ENCODE results near the gene MSTO1.
A peak's percentile ranks its signal among the peaks of the same experiment; 100 is the strongest.
"Not testable (repeated sequence)": the region's sequence is repeated elsewhere in the genome, so short reads cannot be mapped to it uniquely, and the experiment has no call there.

The MSTO1 gene

DNA sequence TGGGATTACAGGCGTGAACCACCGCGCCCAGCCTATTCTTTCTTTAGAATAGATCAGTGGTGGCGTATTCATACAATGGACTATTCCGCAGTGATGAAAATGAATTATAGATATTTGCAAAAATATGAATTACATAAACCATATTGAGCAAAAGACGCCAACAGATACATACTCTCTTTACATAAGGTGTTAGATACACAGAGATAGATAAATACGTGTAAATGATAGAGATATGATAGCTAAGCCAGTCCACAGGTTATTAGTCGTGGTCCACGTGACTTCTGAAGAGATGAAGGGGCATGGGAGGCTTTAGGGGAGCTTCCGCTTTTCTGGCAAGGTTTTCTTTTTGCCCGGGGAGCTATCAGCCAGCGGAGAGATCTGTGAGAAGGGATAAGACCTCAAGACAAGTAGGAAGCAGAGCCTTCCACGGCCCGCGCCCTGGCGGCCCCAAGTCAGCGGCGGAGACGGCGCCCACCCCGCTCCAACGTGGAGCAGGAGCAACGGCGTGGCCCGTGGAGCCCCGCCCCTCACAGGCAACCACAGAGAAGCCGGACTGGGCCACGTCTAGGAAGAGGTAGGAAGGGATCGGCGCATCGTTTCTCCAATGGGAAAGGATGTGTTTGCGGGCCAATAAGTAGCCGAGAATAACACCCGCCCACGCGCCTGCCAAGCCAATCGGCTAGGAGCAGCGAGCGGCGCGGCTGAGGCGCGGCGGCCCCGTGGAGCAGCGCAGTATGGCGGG, at the start of gene MSTO1:
MSTO1 (plus strand) TSS at position 704 of the 742 bp plus-strand sequence; CDS start at position 735, 31 bp downstream.
- DNase-seq (ENCODE audit: low spot score): peak; percentile 88

DNA sequence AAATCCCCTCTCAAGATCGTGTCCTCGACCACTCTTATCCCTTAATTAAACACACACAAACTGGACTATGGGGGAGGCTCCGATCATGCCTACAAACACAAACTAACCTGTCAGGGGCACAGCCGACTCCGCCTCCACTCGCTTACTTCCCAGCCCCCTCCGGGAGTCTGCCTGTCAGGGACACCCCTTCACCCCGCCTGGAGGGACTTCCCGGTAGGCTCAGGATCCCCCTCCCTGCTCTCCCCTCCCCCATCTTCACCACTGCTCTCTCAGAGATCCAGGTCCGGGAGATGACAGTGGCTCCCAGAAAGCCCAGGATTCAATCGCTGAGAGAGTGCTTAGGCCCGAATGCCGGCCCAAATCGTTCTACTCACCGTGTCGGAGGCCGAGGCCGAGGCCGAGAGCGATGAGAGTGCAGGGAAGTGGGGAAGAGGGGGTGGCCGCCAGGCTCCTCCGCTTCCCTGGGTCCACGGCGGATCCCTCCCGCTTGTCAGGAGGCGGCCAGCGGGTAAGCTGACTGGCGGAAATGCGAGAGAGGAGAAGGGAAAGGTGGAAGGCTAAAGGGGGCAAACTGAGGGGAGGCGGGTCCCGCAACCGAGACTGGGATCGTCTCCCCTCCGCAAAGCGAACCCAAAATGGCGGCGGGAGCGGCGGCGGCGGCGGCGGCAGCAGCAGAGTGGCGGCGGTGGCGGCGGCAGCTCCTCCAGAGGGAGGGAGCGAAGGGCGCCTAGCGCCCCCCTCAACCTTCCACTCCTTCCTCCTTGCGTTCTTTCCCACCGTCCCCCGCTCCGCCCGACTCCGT, 48.0 kb upstream of the MSTO1 start:
- DNase-seq (ENCODE audit: low spot score): peak; percentile 57

DNA sequence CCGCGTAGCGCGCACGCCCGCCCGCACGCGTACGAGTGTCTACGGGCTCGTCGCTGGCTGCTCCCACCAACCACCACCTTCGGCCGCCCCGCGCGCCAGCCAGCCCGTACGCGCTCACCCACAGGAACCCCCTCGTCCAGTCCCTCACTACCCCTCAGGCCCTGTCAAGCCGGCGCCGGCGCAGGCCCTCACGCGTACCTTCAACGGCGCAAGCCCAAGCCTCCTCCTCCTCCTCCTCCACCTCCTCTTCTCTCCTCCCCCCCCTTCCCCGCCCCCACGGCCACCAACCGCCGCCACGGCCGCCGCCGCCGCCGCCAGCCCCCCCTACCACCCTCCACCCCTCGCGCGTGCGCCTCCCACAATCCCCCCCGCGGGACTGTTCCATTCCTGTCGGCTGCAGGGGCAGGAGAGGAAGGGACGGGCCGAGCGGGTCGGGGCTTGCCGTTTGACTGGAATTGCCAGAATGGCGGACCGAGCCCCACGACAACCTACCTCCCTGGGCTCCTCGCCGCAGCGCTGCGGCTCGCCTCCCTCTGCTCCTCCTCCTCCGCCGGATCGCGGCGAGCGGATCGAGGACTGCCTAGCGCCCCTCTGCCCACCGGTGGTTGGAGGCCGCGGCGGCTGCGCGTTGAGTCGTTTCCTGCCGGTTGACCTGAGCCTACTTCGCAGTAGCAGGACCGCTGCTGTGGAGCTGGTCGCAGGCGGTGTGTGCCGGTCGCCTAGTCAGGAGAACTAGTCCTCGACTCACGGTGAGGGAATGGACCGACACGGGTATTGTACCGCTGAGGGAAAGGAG, 47.2 kb upstream of the MSTO1 start, which contains the start of gene ASH1L:
ASH1L (minus strand) TSS at position 223 of the 796 bp plus-strand sequence. CDS start 41,284 bp downstream, outside the sequence.
- DNase-seq (ENCODE audit: low spot score): peak; percentile 96

DNA sequence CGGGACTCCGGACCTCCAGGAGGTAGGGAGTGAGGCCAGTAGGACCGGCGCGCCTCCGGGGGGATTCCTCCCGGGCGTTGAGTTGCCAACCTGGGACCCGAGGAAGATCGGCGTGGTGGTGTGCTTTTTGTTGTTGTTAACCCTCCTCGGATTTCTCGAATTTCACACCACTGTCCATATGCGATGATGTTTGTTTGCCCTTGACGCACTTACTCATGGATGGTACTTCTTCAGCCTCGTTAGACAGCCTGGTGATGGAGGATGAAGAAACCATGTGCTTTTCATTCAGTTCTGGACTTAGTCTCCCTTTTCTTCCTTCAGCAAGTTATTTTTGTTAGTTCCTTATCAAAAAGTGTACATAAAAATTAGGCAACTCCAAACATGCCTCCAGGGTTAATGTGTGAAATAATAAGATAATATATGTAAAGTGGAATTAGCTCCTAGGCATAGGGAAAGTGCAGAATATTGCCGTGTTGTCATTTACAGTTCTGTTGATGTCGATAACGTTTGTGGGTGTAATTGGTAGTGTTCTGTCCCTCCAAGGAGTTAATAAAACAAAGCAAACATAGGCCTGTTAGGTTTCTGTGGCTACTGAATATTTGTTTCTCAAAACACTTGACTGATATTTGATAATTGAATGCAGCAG, 46.5 kb upstream of the MSTO1 start:
- not testable (repeated sequence) for DNase-seq (ENCODE audit: low spot score)

DNA sequence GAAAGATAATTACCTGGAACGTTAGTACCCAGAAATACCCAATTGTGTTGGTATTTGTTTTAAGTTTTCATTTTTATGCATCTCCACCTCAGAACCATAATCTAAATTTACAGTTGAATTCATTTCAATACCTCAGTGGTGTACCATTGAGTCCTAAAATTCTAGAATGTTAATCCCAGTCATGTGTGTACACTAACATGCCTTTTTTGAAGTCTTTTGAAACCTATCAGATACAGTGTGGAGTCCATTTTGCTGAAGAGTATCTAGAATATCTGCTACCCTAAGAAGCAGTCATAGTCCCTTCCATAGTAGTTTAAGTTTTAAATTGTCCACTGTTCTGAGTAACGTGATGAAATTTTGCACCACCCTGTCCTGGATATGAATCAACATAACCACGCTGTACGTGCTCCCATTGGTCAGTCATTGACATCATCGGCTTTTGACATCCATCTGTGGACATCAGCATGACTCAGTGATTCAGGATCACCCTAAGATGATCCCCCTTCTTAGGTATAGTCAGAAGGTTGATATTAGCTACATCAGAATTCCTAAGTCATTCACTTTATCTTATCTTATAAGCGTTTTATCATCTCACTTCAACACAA, 39.9 kb upstream of the MSTO1 start:
- no peak for DNase-seq (ENCODE audit: low spot score)

DNA sequence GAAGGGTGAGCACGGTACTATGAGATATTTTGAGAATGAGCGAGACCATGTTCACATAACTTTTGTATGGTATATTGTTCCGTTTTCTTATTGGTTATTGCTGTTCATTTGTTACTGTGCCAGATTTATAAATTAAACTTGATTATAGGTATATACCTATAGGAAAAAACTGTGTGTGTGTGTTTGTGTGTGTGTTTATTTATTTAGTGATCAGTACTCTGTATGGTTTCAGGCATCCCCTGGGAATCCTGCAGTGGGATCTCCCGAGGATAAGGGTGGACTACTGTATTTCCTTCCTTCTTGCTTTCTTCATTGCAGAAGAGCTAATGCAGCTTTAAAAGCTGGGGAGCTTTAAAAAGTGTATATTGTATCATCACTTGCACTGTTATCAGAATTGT, 39.4 kb upstream of the MSTO1 start:
- DNase-seq (ENCODE audit: low spot score): no peak

DNA sequence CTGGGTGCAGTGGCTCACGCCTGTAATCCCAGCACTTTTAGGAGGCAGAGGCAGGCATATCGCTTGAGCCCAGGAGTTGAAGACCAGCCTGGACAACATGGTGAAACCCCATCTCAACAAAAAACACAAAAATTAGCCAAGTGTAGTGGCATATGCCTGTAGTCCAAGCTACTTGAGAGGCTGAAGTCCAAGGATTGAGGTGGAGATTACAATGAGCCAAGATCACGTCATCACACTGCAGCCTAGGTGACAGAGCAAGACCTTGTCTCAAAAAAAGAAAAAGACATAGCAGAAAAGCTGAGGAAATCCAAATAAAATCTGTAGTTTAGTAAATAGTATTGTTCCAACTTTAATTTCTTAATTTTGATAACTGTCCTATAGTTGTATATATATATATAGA, 35.9 kb upstream of the MSTO1 start:
- no peak for DNase-seq (ENCODE audit: low spot score)

DNA sequence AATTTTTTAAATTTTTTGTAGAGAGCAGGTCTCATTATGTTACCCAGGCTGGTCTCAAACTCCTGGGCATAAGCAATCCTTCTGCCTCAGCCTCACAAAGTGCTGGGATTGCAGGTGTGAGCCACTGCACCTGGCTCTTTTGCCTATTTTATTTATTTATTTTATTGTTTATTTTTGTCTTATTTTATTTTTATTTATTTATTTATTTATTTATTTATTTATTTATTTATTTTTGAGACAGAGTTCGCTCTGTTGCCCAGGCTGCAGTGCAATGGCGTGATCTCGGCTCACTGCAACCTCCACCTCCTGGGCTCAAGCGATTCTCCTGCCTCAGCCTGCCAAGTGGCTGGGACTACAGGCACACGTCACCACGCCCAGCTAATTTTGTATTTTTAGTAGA, 34.4 kb upstream of the MSTO1 start:
- DNase-seq (ENCODE audit: low spot score): not testable (repeated sequence)

DNA sequence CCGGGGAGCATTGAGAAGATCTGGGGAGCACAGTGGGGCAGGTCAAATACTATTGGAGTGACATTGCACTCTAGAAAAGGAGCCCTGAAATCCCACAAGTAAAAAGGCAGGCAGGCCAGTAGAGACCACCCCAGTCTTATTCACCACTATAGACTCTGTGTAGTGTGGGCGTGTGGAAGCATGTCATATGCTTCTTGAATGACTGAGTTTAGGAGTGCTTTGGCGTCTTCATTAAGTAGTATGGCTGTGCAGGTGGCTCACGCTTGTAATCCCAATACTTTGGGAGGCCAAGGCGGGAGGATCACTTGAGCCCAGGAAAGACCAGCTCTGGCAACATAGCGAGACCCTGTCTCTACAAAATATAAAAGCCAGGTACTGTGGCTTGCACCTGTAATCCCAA, 26.2 kb upstream of the MSTO1 start:
- DNase-seq (ENCODE audit: low spot score): not testable (repeated sequence)

DNA sequence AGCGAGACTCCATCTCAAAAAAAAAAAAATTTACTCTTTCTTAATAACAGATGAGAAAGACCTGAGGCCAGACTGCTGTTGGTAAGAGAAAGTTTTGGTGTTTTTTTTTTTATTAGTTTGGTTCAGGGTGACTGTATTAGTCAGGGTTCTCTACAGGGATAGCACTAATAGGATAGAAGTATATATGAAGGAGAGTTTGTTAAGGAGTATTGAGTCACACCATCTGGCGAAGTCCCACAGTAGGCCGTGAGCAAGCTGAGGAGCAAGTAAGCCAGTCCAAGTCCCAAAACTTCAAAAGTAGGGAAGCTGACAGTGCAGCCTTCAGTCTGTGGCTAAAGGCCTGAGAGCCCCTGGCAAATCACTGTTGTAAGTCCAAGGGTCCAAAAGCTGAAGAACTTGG, 20.7 kb upstream of the MSTO1 start:
- DNase-seq (ENCODE audit: low spot score): not testable (repeated sequence)

DNA sequence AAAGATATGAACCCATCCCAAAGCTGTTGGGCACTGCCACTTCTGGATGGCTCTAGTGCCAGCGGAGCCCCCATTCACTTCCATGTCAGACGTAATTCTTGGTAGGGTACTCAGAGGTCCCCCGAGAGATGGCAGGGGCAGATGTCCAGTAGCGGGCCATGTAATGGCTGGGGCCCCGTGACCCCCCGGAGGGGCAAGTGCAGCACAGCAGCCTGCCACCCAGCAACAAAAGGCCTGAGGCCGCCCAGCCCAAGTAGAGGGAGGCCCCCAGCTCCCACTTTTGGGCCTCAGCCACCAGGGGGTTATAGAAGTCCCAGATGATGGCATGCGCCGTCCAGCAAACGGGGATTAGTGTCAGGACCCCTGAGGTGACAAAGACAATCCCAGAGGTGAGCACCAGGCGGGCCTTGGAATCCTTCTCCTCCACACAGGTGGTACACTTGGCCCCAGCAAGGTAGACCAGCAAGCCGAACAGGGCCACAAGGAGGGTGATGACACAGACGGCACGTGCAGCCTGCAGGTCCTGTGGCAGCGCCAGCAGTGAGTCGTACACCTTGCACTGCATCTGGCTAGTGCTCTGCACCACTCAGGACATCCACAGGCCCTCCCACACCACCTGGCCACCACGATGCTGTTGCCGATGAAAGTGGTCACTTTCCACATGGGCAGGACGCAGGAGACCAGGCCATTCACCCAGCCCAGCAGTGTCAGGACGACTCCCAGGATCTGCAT, 19.3 kb upstream of the MSTO1 start:
- not testable (repeated sequence) for DNase-seq (ENCODE audit: low spot score)

DNA sequence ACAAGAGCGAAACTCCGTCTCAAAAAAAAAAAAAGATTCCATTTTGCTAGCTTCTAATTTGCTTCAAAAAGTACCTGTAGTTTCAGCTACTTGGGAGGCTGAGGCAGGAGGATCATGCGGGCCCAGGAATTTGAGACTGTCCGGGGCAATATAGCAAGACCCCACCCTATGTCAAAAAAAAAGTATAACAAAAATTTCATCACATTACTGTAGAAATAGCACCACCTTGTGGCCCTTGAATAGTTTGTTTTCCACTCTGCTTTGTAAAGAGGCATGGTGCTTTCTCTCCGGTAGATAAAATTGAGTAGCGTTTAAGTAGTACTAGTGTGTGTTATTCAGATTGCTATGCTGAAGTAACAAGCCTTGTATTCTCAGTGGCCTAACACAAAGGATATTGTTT, 18.2 kb upstream of the MSTO1 start:
- peak; percentile 40 for DNase-seq (ENCODE audit: low spot score)

DNA sequence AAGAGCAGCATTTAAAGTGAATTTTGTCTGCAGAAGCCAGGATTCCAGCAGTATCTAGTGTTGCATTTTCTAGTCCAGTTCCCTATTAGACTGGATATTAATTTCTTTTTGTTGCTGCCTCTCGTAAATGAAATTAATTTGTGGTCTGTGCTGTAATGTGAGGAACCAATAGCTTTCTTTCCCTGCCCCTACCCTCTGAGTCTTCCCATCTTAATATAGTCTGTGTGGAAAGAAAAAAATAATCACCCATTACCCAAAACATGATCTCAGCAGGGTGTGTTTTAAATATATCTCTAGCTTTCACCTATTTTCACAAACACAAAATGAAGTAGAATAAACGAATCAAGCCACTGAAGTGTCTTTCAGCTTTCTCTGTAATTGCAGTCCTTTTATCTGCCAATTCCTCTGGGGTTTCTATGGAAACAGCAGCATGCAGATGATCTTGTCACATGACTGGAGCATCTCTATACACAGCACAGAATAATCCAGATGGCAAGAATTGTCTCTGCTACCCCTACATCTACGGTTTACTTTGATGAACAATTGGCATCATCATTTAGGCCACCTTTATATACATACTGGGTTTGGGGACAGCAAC, 14.0 kb upstream of the MSTO1 start:
- not testable (repeated sequence) for DNase-seq (ENCODE audit: low spot score)

DNA sequence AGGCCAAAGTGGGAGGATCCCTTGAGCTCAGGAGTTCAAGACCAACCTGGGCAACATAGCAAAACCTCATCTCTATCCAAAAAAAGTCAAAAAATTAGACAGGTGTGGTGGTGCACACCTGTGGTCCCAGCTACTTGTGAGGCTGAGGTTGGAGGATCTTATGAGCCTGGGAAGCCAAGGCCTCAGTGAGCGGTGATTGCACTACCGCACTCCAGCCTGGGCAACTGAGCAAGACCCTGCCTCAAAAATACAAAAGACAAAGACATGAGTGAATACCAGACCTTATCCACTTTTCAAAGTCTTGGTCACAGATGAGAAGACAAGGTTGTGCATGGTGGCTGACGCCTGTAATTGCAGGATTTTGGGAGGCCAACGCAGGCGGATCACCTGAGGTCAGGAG, 13.2 kb upstream of the MSTO1 start:
- DNase-seq (ENCODE audit: low spot score): no peak

DNA sequence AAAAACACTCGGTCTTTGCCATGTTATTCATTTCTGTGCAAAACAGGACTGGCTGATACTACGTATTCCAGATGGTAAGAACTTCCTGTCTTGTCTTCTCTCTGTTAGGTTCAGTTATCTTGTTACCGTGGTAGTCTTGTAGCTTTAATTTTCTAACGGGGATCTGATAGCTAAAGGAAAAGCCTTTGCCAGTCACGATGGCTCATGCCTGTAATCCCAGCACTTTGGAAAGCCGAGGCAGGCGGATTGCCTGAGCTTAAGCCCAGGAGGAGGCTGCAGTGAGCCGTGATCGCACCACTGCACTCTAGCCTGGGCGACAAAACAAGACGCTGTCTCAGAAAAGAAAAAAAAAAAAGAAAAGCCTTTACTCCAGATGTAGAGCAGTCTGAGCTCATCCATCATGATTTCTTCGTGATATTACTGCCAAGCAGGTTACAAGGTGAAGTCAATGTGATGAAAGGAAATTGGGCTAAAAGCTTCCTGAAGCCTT, 11.1 kb upstream of the MSTO1 start:
- no peak for DNase-seq (ENCODE audit: low spot score)

DNA sequence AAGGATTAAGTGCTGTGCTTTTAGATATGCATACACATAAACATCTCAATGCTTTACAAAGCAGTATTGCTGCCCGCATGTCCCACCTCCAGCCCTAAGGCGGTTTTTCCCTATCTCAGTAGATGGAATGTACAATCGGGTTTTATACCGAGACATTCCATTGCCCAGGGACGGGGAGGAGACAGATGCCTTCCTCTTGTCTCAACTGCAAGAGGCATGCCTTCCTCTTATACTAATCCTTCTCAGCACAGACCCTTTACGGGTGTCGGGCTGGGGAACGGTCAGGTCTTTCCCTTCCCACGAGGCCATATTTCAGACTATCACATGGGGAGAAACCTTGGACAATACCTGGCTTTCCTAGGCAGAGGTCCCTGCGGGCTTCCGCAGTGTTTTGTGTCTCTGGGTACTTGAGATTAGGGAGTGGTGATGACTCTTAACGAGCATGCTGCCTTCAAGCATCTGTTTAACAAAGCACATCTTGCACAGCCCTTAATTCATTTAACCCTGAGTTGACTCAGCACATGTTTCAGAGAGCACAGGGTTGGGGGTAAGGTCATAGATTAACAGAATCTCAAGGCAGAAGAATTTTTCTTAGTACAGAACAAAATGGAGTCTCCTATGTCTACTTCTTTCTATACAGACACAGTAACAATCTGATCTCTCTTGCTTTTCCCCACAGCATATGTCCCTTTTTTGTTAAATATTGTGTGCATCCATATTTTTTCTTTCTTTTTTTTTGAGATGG, 10.0 kb upstream of the MSTO1 start:
- DNase-seq (ENCODE audit: low spot score): not testable (repeated sequence)

DNA sequence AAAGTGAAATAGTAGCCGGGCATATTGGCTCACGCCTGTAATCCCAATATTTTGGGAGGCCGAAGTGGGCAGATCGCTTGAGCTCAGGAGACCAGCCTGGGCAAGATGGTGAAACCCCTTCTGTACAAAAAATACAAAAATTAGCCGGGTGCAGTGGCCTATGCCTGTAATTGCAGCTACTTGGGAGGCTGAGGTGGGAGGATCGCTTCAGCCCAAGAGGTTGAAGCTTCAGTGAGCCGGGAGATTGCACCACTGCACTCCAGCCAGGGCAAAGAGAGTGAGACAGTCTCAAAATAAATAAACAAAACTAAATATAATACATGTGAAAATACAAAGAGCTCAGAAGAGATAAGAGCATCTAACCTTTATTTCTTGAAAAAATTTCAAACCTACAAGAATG, 2.3 kb upstream of the MSTO1 start:
- DNase-seq (ENCODE audit: low spot score): no peak

DNA sequence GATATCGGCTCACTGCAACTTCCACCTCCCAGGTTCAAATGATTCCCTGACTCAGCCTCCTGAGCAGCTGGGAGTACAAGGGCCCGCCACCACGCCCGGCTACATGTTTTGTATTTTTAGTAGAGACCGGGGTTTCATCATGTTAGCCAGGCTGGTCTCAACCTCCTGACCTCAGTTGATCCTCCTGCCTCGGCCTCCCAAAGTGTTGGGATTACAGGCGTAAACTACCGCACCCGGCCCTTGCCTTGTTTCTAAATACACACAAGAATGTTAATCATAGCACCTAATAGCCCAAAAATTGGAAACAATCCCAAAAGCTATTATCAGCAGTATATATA, 1.2 kb upstream of the MSTO1 start:
- no peak for DNase-seq (ENCODE audit: low spot score)

DNA sequence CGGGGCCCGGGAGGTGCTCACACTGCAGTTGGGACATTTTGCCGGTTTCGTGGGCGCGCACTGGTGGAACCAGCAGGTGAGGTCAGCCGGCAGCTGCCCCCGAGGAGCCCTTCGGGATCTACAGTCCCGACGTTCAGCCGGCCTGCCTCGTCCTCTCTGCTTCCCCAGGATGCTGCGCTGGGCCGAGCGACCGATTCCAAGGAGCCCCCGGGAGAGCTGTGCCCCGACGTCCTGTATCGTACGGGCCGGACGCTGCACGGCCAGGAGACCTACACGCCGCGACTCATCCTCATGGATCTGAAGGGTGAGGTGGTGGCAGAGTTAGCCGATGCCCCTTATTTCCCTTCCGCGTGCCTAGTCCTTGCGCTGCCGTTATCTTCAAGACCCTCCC, 234 bp downstream of the MSTO1 start:
- not testable (repeated sequence) for DNase-seq (ENCODE audit: low spot score)

DNA sequence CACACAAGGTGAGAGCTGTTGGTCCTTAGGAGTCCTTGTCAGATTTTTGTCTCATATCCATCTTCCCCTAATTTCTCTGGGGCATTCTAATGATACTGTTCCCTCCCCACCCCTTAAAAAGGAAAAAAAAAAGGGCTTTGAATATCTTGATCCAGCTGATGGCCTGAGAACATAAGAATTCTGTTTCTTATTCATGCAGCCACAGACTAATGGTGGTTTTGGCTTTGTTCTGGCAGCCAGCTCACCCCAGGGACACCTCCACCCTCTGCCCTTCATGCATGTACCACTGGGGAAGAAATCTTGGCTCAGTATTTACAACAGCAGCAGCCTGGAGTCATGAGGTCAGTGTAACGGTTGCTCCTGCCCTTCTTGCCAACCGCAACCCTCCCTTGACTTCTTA, 3.2 kb downstream of the MSTO1 start:
- not testable (repeated sequence) for DNase-seq (ENCODE audit: low spot score)

All from germinal center (tissue), 1 donor.